NCI-H460 (cell line): ENCODE data around the gene TUBGCP5. TPM values are rescaled to one million over a fixed set of nuclear protein-coding genes. Genes with fewer than 3 reads are reported as not detected.
"Not testable (repeated sequence)": the region's sequence is repeated elsewhere in the genome, so short reads cannot be mapped to it uniquely, and the experiment has no call there.

Experiments
- DNase-seq: peaks from one replicate; pipeline ENCODE4 v3.0.0-alpha.2; 2016; ENCODE audit warnings: low read depth; ENCODE audit errors: extremely low read depth
- polyA plus RNA-seq: library from polyadenylated mRNA; depleted of rRNA; stranded (reverse); fragments of >200 nt; gene quantifications from 2 replicates; pipeline ENCODE4 v1.2.3, GENCODE V29; 2014; cell fraction: nucleus; rRNA removed
- total RNA-seq: library from RNA; depleted of rRNA; stranded (reverse); fragments of >200 nt; shearing (Covaris generic); gene quantifications from 2 replicates; pipeline ENCODE4 v1.2.3, GENCODE V29; 2014; rRNA removed

TUBGCP5 gene
- 21.2 and 24.7 TPM in 2 replicates for total RNA-seq
- 25.7 and 44.3 TPM in 2 replicates for polyA plus RNA-seq

- DNase-seq, result peak; percentile 96
Observed at GRCh38 chr15:23039143-23039916, at the start of gene TUBGCP5. TUBGCP5 (minus strand) TSS chr15:23039569; CDS start chr15:23039543, 26 bp downstream.

DNA sequence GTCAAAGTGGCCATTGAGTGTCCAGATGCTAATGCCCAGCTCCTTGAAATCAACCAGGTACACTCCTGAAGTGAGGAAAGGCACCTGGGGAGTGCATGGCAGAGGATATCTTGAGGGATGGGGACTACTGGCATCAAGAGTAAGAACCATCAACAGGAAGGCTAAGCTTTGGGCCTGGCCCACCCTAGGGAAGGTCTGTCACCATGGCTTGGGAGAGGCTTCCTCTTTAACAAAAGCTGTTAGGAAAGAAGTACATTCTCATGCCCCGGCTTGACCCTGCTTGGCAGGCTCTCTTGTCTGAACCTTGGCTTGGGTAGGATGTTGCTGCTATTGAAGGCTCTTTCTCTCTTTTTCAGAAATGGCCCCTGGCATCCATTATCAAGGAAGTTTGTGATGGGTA is 43.7 kb upstream of the TUBGCP5 start:
- DNase-seq, result no peak

DNA sequence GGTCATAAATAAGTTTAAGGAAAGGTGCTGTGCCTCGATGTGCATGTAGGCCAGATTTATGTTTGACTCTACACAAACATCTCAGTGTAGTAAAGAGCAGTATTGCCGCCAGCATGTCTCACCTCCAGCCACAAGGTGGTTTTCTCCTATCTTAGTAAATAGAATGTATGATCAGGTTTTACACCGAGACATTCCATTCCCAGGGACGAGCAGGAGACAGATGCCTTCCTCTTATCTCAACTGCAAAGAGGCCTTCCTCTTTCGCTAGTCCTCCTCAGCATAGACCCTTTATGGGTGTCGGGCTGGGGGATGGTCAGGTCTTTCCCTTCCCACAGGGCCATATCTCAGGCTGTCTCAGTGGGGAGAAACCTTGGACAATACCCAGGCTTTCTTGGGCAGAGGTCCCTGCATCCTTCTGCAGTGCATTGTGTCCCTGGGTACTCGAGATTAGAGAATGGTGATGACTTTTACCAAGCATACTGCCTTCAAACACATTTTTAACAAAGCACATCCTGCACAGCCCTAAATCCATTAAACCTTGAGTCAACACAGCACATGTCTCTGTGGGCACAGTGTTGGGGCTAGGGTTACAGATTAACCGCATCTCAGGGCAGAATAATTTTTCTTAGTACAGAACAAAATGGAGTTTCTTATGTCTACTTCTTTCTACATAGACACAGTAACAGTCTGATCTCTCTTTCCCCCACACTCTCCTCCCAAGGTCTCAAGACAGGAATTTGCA is 42.8 kb upstream of the TUBGCP5 start:
- not testable (repeated sequence) for DNase-seq

DNA sequence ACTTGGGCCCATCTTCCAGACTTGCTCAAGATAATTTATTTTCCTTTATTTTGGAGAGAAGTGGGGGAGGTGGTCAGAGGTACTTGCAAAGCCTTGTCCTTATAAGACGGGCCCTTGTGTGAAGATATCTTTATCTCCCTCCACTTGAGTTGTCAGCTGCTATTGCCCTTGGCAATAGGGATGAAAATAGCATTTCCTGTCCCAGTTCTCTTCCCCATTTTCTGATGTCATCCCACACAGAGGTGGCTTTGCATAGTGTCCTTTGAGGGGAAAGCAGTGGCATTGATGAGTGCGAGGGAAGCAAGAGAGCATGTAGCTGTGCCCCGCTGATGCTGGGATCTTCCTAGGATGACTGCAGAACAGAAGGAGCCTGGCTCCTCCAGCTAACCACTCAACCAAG is 41.9 kb upstream of the TUBGCP5 start:
- no peak for DNase-seq

DNA sequence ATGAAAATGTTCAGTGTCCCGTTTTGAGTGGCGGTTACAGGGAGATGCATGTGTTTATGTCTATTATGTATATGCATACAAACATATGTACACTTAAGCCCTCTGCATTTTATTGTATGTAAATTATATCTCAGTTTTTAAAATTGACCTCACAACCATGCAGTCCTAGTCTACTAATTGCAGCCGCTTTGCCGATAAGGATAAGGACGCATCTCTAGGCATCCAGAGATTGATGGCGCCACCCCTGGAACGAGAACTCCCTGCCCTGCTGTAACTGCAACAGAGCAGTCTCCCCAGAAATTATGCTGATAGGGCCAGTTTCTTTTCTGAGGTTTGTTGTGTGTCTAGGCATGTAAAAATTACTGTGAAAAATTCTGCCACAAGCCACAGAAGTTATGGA is 40.4 kb upstream of the TUBGCP5 start:
- no peak for DNase-seq

- no peak for DNase-seq
Observed at GRCh38 chr15:23075927-23076326, 36.6 kb upstream of the TUBGCP5 start.

DNA sequence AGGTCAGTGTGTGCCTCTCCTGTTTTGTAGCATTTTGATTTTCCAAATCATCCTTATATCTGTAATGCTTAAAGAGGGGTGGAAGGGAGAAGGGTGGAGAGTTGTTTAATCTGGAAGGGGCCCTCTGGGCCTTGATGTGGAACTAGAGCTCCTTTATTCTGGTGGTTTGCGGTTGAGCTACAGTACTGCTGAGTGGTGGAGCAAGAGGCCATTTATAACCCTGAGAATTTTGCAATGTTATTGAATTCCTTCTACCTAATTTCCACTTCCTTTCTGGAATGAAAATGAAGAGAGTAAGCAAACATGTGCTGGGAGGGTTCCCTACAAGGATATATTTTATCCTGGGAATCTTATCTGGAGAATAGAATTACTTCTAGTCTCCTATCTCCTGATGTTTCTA is 35.3 kb upstream of the TUBGCP5 start:
- no peak for DNase-seq

DNA sequence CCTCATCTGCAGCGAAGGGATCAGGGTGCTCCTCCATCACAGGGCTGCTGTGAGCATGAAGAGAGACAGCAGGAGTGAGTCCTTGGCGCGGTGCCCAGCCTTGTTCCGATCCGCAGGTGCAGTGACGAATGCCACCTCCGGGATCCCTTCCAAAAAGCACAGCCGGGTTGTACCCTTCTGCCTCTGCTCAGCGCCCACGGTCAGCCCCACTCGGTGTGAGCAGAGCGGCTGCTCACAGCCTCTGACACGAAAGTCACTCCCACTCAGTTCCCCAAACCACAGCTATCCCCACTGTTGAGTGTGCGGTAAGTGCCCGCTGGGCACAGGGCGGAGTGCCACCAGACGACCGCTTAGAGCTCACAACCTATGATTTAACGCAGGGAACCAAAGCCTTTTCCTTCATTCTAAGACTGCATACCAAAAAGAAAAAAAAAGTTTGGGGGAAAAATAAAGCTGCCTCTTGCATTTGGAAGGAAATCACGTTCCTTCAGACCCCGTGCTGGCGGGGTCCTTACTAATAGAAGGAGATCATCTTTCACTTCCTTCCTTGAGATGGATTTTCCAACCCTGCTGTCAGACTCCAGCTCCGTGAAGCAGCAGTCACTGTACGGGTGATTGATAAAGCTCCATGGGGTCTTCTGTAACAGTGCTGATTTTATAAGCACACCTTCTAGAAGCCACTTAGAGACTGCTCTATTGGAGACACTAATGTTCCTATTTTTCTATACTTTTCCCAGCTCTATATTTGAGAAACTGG is 34.7 kb upstream of the TUBGCP5 start:
- no peak for DNase-seq

- no peak for DNase-seq
Observed at GRCh38 chr15:23072633-23073032, 33.3 kb upstream of the TUBGCP5 start.

DNA sequence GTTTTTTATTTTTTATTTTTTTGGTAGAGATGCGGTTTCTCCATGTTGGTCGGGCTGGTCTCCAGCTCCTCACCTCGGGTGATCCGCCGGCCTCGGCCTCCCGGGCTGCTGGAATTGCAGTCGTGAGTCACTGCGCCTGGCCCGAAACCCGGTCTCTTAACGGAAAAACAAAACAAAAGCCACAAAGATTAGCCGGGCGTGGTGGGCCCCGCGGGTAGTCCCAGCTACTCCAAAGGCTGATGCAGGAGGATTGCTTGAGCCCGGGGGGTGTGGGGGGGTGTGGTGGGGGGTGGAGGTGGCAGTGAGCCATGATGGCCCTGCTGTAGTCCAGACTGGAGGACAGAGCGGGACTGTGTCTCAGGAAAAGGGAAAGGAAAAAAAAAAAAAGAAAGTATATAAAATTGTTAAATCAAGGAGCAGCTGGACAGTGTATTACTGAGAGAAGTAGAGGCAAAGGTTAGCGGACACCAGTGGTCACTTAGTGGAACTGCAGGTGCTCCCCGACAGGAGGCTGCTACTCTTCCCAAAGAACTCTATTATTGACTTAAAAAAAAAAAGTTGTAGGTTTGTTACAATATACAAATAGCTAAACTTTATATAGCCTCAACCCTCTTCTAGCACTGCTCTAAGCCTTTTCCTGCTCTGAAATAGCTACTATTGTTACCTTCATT is 30.3 kb upstream of the TUBGCP5 start:
- peak; percentile 7 for DNase-seq

- DNase-seq, result no peak
Observed at GRCh38 chr15:23067416-23067815, 28.0 kb upstream of the TUBGCP5 start.

DNA sequence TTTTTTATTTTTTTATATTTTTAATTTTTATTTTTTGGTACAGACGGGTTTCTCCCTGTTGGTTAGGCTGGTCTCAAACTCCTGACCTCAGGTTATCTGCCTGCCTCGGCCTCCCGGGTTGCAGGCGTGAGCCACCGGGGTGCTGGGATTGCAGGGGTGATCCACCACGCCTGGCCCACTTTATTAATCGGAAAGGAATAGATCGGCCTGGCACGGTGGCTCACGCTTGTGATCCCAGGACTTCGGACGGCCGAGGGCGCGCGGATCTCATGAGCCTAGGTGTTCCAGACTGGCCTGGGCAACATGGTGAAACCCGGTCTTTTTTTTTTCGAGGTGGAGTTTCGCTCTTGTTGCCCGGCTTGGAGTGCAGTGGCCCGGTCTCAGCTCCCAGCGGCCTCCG is 26.5 kb upstream of the TUBGCP5 start:
- no peak for DNase-seq

DNA sequence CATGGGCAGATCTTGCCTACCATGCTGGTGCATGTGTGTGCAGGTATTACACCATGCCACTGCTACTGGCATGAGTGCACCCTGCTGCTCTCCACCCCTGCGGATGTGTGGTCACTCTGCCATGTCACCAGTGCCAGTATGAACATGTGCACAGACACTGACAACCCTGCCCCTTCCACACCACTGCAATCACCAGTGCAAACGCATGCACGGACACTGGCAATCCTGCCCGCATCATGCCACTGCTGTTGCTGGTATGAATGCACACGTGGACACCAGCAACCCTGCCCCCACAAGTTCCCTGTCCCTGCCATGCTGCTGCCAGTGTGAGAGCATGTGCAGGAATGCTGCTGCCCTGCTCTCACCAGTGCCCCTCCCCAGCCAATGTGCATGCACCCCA is 24.8 kb upstream of the TUBGCP5 start:
- DNase-seq, result no peak

GRCh38 chr15:23057707-23058106 is 18.3 kb upstream of the TUBGCP5 start:
- DNase-seq, result no peak

- DNase-seq, result no peak
Observed at GRCh38 chr15:23055316-23055715, 15.9 kb upstream of the TUBGCP5 start.

DNA sequence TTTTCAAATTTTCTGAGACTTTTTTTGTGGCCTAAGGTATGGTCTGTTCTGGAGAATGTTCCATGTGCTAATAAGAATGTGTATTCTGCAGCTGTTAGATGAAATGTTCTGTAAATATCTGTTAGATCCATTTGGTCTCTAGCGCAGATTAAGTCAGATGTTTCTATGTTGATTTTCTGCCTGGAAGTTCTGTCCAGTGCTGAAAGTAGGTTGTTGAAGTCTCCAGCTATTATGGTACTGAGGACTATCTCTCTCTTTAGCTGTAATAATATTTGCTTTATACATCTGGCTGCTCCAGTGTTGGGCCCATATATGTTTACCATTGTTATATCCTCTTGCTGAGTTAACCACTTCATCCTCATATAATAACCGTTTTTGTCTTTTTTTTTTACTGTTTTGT is 13.2 kb upstream of the TUBGCP5 start:
- DNase-seq, result no peak

DNA sequence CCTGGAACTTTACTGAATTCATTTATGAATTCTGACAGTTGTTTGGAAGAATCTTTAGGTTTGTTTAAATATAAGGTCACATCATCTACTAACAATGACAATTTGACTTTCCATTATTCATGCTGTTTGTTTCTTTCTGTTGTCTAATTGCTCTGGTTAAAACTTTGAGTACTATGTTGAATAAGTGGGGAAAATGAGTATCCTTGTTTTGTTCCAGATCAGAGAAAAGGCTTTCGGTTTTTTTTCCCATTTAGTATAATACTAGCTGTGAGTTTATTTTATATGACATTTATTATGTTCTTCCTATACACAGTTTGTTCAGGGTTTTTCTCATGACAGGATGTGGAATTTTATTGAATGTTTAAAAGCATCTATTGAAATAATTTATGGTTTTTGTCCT is 11.3 kb upstream of the TUBGCP5 start:
- DNase-seq, result no peak

DNA sequence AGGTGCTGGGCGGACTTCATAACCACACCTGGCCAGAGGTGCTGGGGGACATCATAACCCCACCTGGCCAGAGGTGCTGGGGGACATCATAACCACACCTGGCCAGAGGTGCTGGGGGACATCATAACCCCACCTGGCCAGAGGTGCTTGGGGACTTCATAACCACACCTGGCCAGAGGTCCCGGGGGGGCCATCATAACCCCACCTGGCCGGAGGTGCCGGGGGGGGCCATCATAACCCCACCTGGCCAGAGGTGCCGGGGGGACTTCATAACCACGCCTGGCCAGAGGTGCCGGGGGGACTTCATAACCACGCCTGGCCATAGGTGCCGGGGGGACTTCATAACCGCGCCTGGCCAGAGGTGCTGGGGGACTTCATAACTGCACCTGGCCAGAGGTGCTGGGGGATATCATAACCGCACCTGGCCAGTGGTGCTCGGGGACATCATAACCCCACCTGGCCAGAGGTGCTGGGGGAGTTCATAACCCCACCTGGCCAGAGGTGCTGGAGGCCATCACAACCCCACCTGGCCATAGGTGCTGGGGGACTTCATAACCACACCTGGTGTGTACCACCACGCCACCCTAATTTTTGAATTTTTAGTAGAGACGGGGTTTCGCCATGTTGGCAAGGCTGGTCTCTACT is 10.7 kb upstream of the TUBGCP5 start:
- no peak for DNase-seq

DNA sequence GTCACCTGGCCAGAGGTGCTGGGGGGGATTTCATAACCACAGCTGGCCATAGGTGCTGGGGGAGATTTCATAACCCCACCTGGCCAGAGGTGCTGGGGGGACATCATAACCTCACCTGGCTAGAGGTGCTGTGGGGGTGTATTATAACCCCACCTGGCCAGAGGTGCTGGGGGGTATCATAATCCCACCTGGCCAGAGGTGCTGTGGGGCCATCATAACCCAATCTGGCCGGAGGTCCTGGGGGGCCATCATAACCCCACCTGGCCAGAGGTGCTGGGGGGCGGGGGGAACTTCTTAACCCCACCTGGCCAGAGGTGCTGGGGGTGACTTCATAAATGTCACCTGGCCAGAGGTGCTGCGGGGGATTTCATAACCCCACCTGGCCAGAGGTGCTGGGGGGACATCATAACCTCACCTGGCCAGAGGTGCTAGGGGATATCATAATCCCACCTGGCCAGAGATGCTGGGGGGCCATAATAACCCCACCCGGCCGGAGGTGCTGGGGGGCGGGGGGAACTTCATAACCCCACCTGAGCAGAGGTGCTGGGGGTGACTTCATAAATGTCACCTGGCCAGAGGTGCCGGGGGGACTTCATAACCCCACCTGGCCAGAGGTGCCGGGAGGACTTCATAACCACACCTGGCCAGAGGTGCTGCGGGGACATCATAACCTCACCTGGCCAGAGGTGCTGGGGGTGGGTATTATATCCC is 9.4 kb upstream of the TUBGCP5 start:
- DNase-seq, result not testable (repeated sequence)

DNA sequence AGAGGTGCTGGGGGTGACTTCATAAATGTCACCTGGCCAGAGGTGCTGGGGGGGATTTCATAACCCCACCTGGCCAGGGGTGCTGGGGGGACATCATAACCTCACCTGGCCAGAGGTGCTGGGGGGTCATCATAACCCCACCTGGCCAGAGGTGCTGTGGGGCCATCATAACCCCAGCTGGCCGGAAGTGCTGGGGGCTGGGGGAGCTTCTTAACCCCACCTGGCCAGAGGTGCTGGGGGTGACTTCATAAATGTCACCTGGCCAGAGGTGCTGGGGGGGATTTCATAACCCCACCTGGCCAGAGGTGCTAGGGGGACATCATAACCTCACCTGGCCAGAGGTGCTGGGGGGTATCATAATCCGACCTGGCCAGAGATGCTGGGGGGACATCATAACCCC is 4.6 kb upstream of the TUBGCP5 start:
- not testable (repeated sequence) for DNase-seq
